HG02840 (cell line): ENCODE measurements around the gene SDK1.
"Not testable (repeated sequence)": the region's sequence is repeated elsewhere in the genome, so short reads cannot be mapped to it uniquely, and the experiment has no call there.

Experiments
- ATAC-seq: cut with Tn5 transposase; IDR thresholded peaks from one replicate; pipeline ENCODE4 v1.9.1; 2021; ENCODE audit warnings: mild to moderate bottlenecking, moderate library complexity, moderate number of reproducible peaks; ENCODE audit not compliant: unreplicated experiment, low FRiP score

The SDK1 gene

GRCh38 chr7:4260867-4261600 lies 960.0 kb downstream of the SDK1 start:
- no peak for ATAC-seq

DNA sequence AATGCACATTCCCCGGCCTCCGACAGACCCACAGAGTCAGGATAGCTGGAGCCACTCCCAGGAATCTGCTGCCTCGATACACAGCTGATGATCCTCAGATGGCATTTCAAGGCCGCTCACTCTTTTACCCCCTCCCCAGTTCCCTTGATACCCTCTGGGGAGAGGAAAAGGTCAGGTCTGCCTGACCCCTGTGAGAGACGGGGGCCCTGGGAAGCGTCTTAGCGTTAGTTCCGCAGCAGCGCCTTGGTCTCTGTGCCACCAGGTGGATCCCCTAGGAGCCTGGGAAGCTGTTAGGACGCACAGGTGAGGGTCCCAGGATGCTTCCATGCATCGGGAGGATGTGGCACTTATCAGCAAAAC lies 960.5 kb downstream of the SDK1 start:
- ATAC-seq, result no peak

GRCh38 chr7:4264206-4264605 lies 963.2 kb downstream of the SDK1 start:
- not testable (repeated sequence) for ATAC-seq

- no peak for ATAC-seq
Measured at GRCh38 chr7:4265066-4265465, 964.0 kb downstream of the SDK1 start.

- no peak for ATAC-seq
Measured at GRCh38 chr7:4265676-4266075, 964.6 kb downstream of the SDK1 start.

DNA sequence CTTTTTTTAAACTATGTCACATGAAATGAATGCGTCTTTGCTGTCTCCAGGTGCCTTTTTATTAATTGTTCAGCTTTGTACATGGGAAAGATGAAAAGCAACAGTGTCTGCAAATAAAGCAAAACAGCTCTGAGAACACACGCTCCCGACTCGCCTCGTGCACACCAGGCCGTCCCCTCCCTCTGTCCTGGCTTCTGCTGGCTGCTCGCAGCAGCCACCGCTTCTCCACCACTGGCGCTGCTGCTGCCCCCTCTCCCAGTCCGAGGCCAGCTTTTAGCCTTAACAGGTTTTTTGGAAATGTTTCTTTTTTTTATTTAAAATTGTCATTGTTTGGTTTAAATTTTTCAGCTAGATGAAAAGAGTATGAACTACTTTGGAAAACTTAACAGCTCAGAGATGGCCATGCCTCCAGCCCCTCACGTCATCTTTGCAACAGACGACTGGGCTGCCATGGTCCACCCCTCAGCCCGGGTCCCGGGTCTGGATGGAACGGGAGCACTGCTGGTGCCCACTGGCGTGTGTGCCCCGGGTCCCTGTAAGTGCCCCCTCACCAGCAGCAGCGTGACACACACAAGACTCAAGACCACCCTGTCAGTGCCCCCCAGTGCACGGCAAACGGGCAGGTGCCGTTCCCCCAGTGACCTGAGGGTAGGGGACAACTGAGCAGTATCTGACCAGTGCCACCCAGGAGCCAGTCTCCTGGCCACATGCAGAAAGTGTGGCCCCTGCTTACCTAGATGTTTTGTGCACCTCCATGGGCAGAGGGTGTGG lies 965.4 kb downstream of the SDK1 start:
- no peak for ATAC-seq

- ATAC-seq, result no peak
Measured at GRCh38 chr7:4267341-4268039, 966.4 kb downstream of the SDK1 start.

DNA sequence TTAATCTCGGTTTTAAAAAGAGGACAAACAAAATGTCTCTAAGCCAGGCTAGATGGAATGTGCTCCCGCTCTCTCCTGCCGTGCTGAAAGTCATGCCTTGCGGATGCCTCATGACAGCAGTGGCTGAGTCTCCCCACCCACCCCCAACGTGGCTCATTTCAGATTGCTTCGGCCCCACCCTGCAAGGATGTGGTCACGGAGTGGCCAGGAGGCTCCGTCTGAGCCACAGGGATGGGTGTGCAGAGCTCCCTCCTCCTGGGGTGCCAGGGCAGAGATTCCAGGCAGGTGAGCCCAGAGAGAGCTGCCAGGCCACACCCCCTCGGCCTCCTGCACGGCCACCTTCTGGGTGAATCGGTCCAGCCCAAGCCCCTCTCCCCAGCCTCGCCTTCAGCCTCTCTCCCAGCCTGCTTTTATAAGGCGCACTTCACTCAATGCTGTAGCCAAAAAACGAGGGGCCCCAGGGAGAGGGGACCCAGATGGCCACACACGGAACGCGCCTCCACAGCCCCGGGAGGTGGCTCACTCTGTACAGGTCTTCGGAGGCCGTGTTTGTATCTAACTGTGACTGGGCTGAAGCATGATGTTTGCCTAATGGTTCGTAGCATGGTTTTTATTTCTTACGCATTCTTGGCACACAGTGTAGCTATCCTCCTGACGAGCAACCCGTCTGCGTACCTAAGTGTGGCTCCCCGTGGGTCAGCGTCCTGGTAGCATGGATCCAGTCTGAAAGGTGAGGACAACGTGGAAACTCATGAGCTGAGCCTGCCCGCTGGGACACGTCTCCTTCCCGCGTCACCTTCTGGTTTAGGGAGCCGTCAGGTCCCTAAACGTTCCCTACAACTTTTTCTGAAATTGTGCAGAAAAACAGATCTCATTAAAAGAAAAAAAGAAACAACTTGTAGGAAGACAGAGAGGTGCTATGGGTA lies 967.3 kb downstream of the SDK1 start:
- ATAC-seq, result no peak

DNA sequence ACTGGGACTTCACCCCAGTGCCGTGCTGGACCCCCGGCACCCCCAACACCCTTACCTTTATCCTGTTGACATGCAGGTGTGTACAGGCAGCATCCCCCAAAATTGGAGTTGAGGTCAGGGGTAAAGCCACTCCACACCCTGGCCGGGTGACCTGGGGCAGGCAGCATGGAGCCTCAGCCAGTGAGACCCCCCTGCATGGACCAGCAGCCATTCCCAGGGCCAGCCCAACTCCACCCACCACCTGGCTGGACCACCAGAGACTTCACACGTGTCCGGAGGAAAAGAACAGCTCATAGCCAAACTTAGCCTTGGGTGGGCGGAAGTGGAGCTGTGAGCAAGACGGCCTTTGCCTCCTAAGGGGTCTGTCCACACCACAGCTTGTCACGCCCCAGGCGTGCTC lies 968.0 kb downstream of the SDK1 start:
- ATAC-seq, result no peak

DNA sequence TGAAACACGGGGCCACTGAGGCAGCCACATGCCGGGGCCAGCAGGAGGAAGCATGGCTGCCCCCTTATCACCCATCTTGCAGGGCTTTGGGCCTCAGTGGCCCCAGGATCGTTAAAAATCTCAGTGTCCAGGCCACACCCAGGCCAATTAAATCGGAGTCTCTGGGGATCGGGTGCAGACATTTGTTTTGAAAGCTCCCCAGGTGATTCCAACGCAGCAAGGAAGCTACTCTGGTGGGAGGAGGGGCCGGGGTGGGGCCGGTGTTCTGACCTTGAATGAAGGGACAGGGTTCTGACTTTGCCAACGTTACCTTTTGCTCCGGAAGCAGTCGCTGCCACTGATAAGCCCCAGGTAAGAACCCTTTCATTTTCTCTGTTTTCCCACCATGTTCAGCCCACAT lies 968.7 kb downstream of the SDK1 start:
- ATAC-seq, result no peak

- no peak for ATAC-seq
Measured at GRCh38 chr7:4270268-4270667, 969.2 kb downstream of the SDK1 start.

- ATAC-seq, result no peak
Measured at GRCh38 chr7:4270941-4271715, 970.1 kb downstream of the SDK1 start.

DNA sequence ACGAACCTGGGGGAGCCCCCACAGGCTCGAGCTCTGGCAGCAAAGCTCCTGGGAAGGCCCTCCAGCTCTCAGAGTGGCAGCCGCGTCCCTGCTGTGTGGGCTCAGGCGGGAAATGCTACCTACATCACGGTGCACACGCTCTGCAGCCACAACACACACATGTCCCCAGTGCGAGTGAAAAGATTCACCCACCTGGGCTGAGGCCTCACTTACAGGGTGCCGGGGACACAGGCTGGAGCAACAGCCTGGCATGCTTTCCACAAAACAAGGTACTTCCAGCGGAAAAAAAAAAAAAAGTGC lies 970.6 kb downstream of the SDK1 start:
- no peak for ATAC-seq

GRCh38 chr7:4272141-4272540 lies 971.1 kb downstream of the SDK1 start:
- ATAC-seq, result no peak

- no peak for ATAC-seq
Measured at GRCh38 chr7:4273566-4274230, 972.6 kb downstream of the SDK1 start.

DNA sequence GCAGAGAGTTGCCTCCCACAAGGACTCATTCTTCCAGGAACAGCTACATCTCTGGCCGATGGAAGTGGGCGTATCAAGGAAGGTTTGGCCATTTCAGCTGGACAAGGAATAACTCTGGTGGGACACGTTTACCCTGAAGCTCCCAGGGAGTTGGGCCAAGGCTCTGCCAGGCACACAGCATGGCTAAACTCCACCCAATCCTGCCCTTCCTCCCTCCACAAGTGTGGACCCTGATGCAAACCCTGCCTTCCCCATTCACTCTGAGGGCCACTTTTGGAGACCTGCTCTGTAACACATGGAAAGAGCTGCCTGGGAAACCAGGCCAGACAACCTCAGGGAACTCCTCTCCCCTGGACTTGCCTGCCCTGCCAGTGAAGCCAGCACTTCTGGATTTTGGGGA lies 973.2 kb downstream of the SDK1 start:
- ATAC-seq, result no peak

GRCh38 chr7:4277936-4278335 lies 976.9 kb downstream of the SDK1 start:
- no peak for ATAC-seq

GRCh38 chr7:4279216-4279615 lies 978.2 kb downstream of the SDK1 start:
- no peak for ATAC-seq

DNA sequence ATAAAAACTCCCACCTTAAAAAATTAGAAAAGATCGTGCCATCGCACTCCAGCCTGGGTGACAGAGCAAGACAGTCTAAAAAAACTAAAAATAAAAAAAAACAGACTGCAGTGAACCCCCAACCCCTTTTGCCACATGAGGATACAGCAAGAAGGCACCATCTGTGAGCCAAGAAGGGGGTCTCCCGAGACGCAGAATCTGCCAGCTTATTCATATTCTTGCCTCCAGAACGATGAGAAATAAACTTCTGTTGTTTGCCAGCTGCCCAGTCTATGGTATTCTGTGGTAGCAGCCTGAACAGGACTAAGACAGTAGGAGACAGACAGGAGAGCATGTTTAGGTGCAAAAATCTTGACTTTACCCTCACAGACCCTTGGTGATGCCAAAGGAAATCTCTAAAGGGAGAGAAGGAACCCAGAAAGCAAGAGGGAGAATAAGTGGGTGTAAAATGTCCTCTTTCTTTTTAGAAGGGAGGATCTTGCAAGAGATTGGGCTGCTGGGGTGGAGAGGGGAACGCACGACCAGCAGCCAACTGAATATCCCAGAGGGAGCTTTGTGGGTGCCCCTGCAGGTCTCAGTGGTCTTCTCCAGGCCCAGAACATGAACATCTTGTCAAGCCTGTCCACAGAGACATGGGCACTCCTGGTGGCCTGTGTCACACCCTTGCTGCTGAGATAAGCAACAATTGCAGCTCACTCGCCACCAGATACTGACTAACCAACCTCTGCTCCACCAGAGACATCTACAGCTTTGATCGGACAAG lies 980.4 kb downstream of the SDK1 start:
- no peak for ATAC-seq
